ENCODE results near the gene DBF4.
"Not testable (repeated sequence)": the region's sequence is repeated elsewhere in the genome, so short reads cannot be mapped to it uniquely, and the experiment has no call there.

GRCh38 chr7:87907136-87907906, 31.0 kb downstream of the DBF4 start:
- not testable (repeated sequence) for TF ChIP-seq POLR2A, CTCF (IDR thresholded peaks at IDR 0.05)
